ENCODE results near the gene MAL.

Gene MAL

GRCh38 chr2:95039363-95039762, 13.9 kb downstream of the MAL start:
- peaks cover 59% of the 10 kb centered on the region for H3K36me3 Mint-ChIP-seq (ENCODE audit: low read depth)
- H3K27ac Mint-ChIP-seq, result peak overlapping the region; percentile 78
- H3K27me3 Mint-ChIP-seq (ENCODE audit: low read depth), result no peaks in the 10 kb centered on the region
- no peak overlapping the region for H3K4me3 Mint-ChIP-seq
- peaks cover 43% of the 10 kb centered on the region for H3K4me1 Mint-ChIP-seq (ENCODE audit: low read depth)
- peak; percentile 52 for DNase-seq (ENCODE audit: low spot score)
- H3K9me3 Mint-ChIP-seq, result peaks cover 4% of the 10 kb centered on the region

GRCh38 chr2:95039978-95040377, 14.5 kb downstream of the MAL start:
- Mint-ChIP-seq H3K4me1 (ENCODE audit: low read depth) (peaks cover 41% of the 10 kb centered on the region), H3K4me3 (no peak overlapping the region), H3K9me3 (peaks cover 4% of the 10 kb centered on the region), H3K36me3 (ENCODE audit: low read depth) (peaks cover 61% of the 10 kb centered on the region), H3K27ac (peak overlapping the region; percentile 56), H3K27me3 (ENCODE audit: low read depth) (no peaks in the 10 kb centered on the region)
- DNase-seq (ENCODE audit: low spot score), result no peak

- Mint-ChIP-seq H3K27ac (no peak overlapping the region), H3K27me3 (ENCODE audit: low read depth) (no peaks in the 10 kb centered on the region), H3K9me3 (peaks cover 4% of the 10 kb centered on the region), H3K4me3 (no peak overlapping the region), H3K4me1 (ENCODE audit: low read depth) (peaks cover 39% of the 10 kb centered on the region), H3K36me3 (ENCODE audit: low read depth) (peaks cover 61% of the 10 kb centered on the region)
- no peak for DNase-seq (ENCODE audit: low spot score)
These were observed 14.9 kb downstream of the MAL start for GRCh38 chr2:95040426-95040825.

- Mint-ChIP-seq H3K4me3 (no peak overlapping the region), H3K4me1 (ENCODE audit: low read depth) (peaks cover 39% of the 10 kb centered on the region), H3K27me3 (ENCODE audit: low read depth) (no peaks in the 10 kb centered on the region), H3K27ac (peak overlapping the region; percentile 62), H3K36me3 (ENCODE audit: low read depth) (peaks cover 64% of the 10 kb centered on the region), H3K9me3 (peaks cover 4% of the 10 kb centered on the region)
- no peak for DNase-seq (ENCODE audit: low spot score)
These were observed 15.7 kb downstream of the MAL start for GRCh38 chr2:95041060-95041823.

DNA sequence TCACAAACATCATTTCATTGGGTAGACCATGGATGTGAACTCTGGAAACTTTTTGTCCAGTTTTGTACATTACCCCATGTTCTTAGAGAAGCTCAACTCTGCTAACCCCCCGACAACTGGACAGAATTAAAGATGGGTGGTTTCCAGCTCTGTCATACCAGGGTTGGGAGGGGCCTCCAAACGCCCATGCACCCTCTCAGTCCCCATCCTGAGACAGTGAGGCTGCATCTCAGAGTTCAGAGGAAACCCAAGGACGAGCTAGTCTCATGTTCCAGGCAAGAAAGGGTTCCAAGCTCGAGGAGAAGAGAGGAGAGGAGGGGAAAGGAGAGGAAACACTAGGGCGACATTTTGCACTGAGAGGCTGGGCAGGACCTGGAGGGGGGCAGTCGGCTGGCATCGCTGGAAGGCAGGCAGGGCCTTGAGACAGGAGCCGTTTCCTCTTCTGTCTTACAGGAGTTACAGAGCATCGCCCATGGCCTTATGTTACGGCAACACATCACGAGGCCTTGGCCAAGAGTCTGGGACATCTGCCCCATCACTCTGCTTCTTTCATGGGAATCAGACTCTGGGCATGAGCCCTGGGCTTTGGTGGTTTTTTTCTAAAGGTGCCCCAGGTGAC, 16.4 kb downstream of the MAL start:
- H3K36me3 Mint-ChIP-seq (ENCODE audit: low read depth), result peaks cover 57% of the 10 kb centered on the region
- no peak overlapping the region for H3K4me3 Mint-ChIP-seq
- no peaks in the 10 kb centered on the region for H3K27me3 Mint-ChIP-seq (ENCODE audit: low read depth)
- DNase-seq (ENCODE audit: low spot score), result no peak
- H3K9me3 Mint-ChIP-seq, result no peaks in the 10 kb centered on the region
- H3K4me1 Mint-ChIP-seq (ENCODE audit: low read depth), result peaks cover 38% of the 10 kb centered on the region
- H3K27ac Mint-ChIP-seq, result peak overlapping the region; percentile 31

- Mint-ChIP-seq H3K4me1 (ENCODE audit: low read depth) (peaks cover 32% of the 10 kb centered on the region), H3K27me3 (ENCODE audit: low read depth) (no peaks in the 10 kb centered on the region), H3K36me3 (ENCODE audit: low read depth) (peaks cover 50% of the 10 kb centered on the region), H3K27ac (no peak overlapping the region), H3K4me3 (no peak overlapping the region), H3K9me3 (no peaks in the 10 kb centered on the region)
- no peak for DNase-seq (ENCODE audit: low spot score)
These were observed 17.2 kb downstream of the MAL start for GRCh38 chr2:95042472-95043271.

DNA sequence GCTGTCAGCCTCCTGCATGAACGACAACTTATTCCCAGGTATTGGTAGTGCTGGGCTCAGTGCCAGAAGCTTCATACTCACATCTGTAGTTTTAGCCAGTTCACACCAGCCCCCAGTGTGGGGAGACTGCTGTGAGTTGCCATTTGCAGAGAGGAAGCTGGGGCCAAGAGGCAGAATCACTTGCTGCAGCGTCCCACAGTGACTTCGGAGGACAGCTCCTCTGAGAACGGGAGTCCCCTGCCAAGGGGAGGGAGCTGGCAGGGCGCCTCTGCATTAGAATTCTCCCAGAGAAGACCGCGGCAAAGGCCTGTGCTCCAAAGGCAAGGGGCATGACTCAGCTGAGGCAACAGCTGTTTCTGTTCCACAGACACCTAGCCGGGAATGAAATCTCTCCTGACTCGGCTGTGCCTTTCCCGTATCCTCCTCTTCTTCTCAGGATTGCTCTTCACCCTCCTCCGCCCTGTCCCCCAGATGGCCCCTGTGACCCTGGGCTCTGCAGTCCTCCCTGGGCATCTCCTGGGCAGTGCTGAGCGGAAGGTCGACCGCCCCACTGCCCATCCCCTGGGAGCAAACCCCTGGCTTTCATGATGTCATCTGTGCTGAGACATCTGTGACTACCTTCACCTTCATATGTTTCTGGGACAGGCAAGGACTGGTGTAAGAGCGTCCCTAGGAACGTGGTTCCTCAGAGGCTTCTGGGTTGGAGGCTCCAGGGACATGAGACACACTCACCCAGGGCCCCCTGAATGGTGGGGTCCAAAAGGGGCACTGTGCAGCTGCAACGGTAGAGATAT, 18.0 kb downstream of the MAL start:
- peaks cover 46% of the 10 kb centered on the region for H3K36me3 Mint-ChIP-seq (ENCODE audit: low read depth)
- H3K4me3 Mint-ChIP-seq, result no peak overlapping the region
- H3K27ac Mint-ChIP-seq, result no peak overlapping the region
- no peaks in the 10 kb centered on the region for H3K9me3 Mint-ChIP-seq
- DNase-seq (ENCODE audit: low spot score), result no peak
- peaks cover 25% of the 10 kb centered on the region for H3K4me1 Mint-ChIP-seq (ENCODE audit: low read depth)
- no peaks in the 10 kb centered on the region for H3K27me3 Mint-ChIP-seq (ENCODE audit: low read depth)

GRCh38 chr2:95044601-95045000, 19.1 kb downstream of the MAL start:
- H3K4me3 Mint-ChIP-seq, result no peak overlapping the region
- H3K9me3 Mint-ChIP-seq, result no peaks in the 10 kb centered on the region
- no peaks in the 10 kb centered on the region for H3K27me3 Mint-ChIP-seq (ENCODE audit: low read depth)
- no peak for DNase-seq (ENCODE audit: low spot score)
- H3K36me3 Mint-ChIP-seq (ENCODE audit: low read depth), result peaks cover 39% of the 10 kb centered on the region
- H3K27ac Mint-ChIP-seq, result no peak overlapping the region
- H3K4me1 Mint-ChIP-seq (ENCODE audit: low read depth), result peaks cover 23% of the 10 kb centered on the region

DNA sequence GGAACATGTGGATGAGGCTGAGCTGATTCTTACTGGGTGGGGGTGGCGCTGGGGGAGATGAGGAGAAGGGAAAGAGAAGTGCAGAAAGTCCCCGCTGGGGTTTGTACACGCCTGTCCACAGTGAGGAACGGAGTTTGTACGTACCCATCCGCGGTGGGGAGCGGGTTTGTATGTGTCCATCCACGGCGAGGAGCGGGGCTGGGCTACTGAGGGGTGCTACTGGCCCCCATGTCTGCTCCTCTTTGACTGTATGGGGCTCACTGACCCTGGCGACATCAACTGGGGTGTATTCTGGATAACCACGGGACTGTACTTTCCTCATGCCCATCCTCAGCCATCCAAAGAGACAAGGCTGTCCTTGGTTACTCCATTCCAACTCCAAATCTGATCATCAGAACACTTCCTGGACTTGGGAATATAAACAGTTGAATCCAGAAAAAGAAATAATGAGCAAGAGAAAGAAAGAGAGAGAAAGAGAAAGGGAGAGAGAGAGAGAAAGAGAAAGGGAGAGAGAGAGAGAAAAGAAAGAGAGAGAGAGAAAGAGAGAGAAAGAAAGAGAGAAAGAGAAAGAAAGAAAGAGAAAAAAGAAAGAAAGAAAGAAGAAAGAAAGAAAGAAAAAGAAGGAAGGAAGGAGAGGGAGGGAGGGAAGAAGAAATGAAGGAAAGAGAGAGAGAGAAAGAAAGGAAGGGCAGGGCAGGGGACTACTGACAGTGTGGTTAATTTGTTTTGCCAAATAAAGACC, 21.0 kb downstream of the MAL start:
- peaks cover 33% of the 10 kb centered on the region for H3K4me1 Mint-ChIP-seq (ENCODE audit: low read depth)
- H3K27me3 Mint-ChIP-seq (ENCODE audit: low read depth), result no peaks in the 10 kb centered on the region
- DNase-seq (ENCODE audit: low spot score), result no peak
- H3K4me3 Mint-ChIP-seq, result no peak overlapping the region
- H3K9me3 Mint-ChIP-seq, result no peaks in the 10 kb centered on the region
- H3K27ac Mint-ChIP-seq, result peak overlapping the region; percentile 4
- H3K36me3 Mint-ChIP-seq (ENCODE audit: low read depth), result peaks cover 50% of the 10 kb centered on the region

DNA sequence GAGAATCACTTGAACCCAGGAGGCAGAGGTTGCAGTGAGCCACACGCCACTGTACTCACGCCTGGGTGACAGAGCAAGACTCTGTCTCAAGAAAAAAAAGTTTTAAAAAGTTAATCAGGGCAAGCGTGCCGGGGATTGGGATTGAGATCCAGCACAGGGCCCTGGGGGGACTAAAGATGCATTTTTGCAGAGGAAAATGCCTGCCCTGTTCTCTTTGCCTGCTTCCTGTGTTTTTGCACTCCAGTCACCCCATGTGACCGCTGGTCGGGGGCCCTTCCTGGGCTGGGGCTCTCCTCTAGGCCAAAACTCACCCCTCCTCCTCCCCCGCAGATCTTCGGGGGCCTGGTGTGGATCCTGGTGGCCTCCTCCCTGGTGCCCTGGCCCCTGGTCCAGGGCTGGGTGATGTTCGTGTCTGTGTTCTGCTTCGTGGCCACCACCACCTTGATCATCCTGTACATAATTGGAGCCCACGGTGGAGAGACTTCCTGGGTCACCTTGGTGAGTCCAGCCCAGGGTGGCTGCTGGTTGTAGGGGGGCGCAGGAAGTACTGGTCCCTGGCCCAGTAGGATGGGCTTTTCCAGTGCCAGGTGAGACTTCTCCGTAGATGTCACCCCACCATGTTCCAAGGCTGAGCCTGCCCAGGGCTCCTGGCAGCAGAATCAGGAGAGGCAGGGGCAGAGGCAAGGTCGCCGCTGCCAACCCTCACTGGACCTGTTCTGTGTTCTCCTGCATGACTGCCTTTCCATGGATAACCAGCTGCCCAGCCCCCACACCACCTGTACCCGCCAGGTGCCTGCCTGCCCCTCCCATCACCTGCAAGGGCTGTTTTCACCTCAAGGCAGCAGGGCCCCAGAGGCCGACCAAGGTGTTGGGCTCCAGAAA, 22.4 kb downstream of the MAL start:
- H3K4me1 Mint-ChIP-seq (ENCODE audit: low read depth), result peaks cover 34% of the 10 kb centered on the region
- DNase-seq (ENCODE audit: low spot score), result no peak
- no peak overlapping the region for H3K4me3 Mint-ChIP-seq
- peaks cover 58% of the 10 kb centered on the region for H3K36me3 Mint-ChIP-seq (ENCODE audit: low read depth)
- H3K27ac Mint-ChIP-seq, result no peak overlapping the region
- no peaks in the 10 kb centered on the region for H3K27me3 Mint-ChIP-seq (ENCODE audit: low read depth)
- no peaks in the 10 kb centered on the region for H3K9me3 Mint-ChIP-seq

GRCh38 chr2:95048825-95049682, 23.5 kb downstream of the MAL start:
- Mint-ChIP-seq H3K27me3 (ENCODE audit: low read depth) (no peaks in the 10 kb centered on the region), H3K27ac (no peak overlapping the region), H3K4me1 (ENCODE audit: low read depth) (peaks cover 31% of the 10 kb centered on the region), H3K4me3 (no peak overlapping the region), H3K9me3 (no peaks in the 10 kb centered on the region), H3K36me3 (ENCODE audit: low read depth) (peaks cover 55% of the 10 kb centered on the region)
- DNase-seq (ENCODE audit: low spot score), result no peak

DNA sequence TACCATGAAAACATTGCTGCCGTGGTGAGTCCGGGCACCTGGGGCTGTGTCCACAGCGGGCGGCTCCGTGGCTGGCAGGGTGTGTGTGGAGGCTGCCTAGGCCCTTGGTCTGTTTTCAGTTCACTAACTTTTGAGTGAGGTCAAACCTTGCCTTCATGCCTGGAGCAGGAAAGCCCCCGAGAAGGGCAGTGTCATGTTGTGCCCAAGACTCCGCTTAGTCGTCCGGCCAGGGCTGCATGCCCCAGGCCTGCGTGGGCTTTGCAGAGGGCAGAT, 24.1 kb downstream of the MAL start:
- DNase-seq (ENCODE audit: low spot score), result no peak
- Mint-ChIP-seq H3K27ac (no peak overlapping the region), H3K9me3 (no peaks in the 10 kb centered on the region), H3K36me3 (ENCODE audit: low read depth) (peaks cover 56% of the 10 kb centered on the region), H3K4me3 (no peak overlapping the region), H3K4me1 (ENCODE audit: low read depth) (peaks cover 35% of the 10 kb centered on the region), H3K27me3 (ENCODE audit: low read depth) (no peaks in the 10 kb centered on the region)
